GM21367 (cell line): Measurements from ENCODE around the gene ANXA1.

Experiments
- ATAC-seq: cut with Tn5 transposase; IDR thresholded peaks from one replicate; pipeline ENCODE4 v1.9.1; 2021; ENCODE audit not compliant: unreplicated experiment

The ANXA1 gene

GRCh38 chr9:73206851-73207250, 55.2 kb downstream of the ANXA1 start:
- no peak for ATAC-seq

- ATAC-seq: no peak
Observed at GRCh38 chr9:73210886-73211666, 59.4 kb downstream of the ANXA1 start.

GRCh38 chr9:73213300-73213699, 61.6 kb downstream of the ANXA1 start:
- ATAC-seq: no peak

GRCh38 chr9:73215249-73215648, 63.6 kb downstream of the ANXA1 start:
- ATAC-seq: no peak

GRCh38 chr9:73216100-73216499, 64.4 kb downstream of the ANXA1 start:
- no peak for ATAC-seq
